Astrocyte of the cerebellum (primary cell): Measurements from ENCODE around the gene GABRG3.

Source experiments
- DNase-seq: peaks from one replicate; pipeline ENCODE4 v3.0.0-alpha.2; 2011; ENCODE audit warnings: low read depth
- H3K4me3 ChIP-seq: 2 replicates; pipeline ENCODE4 v1.5.1; 2011; ENCODE audit warnings: mild to moderate bottlenecking, low read depth, low read length, moderate library complexity
- in situ Hi-C: cut with HindIII; loops from 2 replicates; pipeline ENCODE4 v1.10.0; 2017; ENCODE audit warnings: low sequenced_read_pairs
- TF ChIP-seq, protein P1 (sequence below): IDR thresholded peaks from 2 replicates; pipeline ENCODE4 v1.5.1; 2012; ENCODE audit warnings: low read length, low read depth, moderate library complexity, mild to moderate bottlenecking; ENCODE audit errors: missing control alignments

GABRG3 gene

DNA sequence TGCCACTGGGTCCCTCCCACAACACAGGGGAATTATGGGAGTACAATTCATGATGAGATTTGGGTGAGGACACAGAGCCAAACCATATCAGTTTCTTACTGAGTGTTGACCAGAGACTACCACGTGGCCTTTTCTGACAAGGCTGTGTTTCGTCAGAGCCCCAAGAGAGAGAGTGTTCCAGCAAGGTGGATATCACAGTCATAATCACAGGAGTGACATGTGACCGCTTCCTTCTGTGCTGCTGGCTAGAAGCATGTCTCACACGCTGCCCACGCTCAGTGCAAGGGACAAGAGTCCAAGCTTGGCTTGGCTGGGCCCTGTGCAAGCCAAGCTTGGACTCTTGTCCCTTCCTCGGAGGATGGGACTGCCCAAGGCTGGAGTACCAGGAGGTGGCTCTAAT is 103.2 kb downstream of the GABRG3 start:
- in situ Hi-C loops: no loop called here
- TF ChIP-seq, protein P1, sequence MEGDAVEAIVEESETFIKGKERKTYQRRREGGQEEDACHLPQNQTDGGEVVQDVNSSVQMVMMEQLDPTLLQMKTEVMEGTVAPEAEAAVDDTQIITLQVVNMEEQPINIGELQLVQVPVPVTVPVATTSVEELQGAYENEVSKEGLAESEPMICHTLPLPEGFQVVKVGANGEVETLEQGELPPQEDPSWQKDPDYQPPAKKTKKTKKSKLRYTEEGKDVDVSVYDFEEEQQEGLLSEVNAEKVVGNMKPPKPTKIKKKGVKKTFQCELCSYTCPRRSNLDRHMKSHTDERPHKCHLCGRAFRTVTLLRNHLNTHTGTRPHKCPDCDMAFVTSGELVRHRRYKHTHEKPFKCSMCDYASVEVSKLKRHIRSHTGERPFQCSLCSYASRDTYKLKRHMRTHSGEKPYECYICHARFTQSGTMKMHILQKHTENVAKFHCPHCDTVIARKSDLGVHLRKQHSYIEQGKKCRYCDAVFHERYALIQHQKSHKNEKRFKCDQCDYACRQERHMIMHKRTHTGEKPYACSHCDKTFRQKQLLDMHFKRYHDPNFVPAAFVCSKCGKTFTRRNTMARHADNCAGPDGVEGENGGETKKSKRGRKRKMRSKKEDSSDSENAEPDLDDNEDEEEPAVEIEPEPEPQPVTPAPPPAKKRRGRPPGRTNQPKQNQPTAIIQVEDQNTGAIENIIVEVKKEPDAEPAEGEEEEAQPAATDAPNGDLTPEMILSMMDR: no peak
- no peak overlapping the region for H3K4me3 ChIP-seq
- no peak for DNase-seq

DNA sequence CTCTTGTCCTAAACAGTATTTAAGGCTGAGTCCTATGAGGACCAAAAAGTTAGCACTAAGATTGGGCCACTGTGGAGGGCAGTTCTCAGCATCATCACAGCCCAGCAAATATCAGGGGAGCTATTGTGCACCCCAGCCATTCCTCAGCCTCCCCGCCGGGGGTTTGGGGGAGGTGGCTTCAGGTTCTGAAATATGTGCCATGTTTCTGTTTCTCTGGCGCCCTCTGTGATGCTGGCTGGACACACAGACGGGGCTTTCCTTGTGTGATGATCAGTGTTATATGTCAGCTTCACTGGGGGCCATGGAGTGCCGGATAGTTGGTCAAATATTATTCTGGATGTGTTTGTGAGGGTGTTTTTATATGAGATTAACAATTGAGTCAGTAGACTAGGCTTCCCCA is 106.8 kb downstream of the GABRG3 start:
- TF ChIP-seq, protein P1: no peak
- no peak overlapping the region for H3K4me3 ChIP-seq
- no peak for DNase-seq
- in situ Hi-C loops: no loop called here

DNA sequence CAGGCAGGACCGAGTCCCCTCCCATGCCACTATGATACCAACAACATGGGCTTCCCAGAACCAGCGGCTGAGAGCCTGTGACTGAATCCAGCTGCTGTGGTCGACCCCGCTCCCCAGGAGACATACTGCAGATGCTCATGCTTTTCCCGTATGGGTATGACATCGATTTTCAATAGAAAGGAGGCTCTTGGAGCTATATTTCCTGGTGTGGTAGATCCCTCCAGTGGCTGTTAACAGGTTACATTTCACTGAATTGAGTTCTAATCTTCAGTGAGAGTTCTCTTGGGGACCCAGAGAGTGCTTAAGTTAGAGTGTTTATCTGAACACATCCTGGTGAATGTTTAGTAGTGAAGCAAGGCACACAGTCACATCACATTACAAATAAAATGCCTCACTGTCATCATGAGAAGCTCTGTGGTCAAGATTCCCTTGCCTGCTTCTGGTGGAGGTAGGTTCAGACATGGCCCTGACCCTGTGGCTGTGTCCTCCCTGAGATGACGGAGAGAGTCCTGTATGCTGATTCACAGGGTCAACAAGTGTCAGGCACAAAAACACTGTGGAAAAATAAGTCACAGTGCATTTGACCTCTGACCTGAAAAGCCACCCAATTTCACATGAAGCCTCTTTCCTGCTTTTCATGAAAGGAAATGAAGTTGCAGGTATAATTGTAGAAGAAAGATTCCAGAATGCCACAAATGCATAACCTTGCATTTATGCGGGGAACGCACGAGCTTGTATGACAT is 110.9 kb downstream of the GABRG3 start:
- DNase-seq: no peak
- in situ Hi-C loops: no loop called here
- H3K4me3 ChIP-seq: no peak overlapping the region
- TF ChIP-seq, protein P1: no peak

DNA sequence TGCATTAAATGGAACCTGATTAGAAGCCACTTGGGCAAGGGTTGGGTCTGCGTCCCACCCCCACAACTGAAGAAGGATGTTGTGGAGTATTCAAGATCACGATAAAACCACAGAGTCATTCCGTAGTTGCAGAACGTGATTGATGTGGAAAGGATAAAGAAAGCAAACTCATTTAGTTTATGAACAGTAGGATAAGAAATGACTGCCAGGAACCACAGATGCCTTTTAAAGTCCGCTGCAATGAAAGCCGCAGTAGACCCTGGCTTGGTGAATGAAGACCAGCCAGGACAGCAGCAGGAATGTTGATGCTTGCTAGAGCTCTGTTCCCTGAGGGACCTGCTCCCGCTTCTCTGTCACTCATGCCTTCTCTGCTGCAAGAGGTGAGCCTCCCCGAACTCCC is 111.5 kb downstream of the GABRG3 start:
- TF ChIP-seq, protein P1: no peak
- in situ Hi-C loops: no loop called here
- H3K4me3 ChIP-seq: no peak overlapping the region
- no peak for DNase-seq

DNA sequence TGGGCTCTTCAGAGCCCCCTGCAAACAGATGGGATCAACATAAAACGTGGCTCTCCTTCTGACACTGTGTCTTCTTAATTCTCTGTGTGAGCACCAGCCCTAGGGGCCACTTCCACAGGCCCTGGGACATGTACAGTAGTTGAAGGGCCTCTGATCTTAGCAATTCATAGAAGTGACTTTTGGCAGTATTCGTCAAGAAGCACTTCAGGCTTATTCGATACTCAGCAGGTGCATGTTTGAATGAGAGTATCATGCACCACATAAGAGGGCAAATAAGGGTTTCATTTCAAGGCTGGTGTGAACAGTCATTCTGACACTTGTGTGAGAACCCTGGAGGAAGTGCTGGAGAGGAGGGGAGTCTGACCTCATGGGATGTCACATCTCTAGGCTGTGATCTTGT is 113.9 kb downstream of the GABRG3 start:
- in situ Hi-C loops: no loop called here

DNA sequence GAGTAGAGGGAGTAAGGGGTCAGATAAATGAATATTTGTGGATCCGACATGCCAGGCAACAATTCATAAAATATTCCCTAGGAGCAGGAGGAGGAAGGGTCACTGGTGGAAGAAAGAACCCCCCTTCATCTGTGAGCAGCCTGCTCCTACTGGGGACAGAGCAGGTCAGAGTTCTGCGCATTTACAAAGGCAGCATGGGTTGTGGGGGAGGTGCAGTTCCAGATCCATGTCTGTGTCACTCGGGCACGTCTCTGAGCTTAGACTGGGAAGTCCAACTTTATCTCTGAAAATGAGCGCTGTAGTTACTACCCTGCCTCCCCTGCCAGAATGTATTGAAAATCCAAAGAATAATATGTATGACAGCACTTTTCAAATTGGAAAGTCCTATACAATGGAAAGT is 115.2 kb downstream of the GABRG3 start:
- in situ Hi-C loops: no loop called here
- H3K4me3 ChIP-seq: no peak overlapping the region
- TF ChIP-seq, protein P1: no peak
- no peak for DNase-seq

More for the DNA sequence above, 113.9 kb downstream of the GABRG3 start:
- no peak overlapping the region for H3K4me3 ChIP-seq
- no peak for DNase-seq
- TF ChIP-seq, protein P1: no peak
